Measurements from ENCODE around the gene CTNND1.

The CTNND1 gene

DNA sequence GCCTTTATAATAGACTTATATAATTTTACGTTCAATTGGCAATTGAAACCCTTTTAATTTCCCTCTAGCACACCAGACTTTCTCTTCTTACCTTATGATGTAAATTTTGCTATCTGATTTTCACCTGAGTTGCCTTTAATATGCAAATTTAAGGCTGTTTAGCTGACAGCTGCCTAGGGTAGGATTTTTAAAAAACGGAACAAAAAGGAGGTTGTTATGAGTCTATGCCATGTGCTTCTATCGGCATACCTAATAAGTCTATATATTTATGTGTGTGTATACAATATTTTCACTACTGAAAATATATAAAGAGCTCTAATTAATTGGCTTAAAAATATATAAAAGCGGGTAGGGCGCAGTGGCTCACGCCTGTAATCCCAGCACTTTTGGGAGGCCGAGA lies 32.1 kb upstream of the CTNND1 start:
- TF ChIP-seq, protein P1, sequence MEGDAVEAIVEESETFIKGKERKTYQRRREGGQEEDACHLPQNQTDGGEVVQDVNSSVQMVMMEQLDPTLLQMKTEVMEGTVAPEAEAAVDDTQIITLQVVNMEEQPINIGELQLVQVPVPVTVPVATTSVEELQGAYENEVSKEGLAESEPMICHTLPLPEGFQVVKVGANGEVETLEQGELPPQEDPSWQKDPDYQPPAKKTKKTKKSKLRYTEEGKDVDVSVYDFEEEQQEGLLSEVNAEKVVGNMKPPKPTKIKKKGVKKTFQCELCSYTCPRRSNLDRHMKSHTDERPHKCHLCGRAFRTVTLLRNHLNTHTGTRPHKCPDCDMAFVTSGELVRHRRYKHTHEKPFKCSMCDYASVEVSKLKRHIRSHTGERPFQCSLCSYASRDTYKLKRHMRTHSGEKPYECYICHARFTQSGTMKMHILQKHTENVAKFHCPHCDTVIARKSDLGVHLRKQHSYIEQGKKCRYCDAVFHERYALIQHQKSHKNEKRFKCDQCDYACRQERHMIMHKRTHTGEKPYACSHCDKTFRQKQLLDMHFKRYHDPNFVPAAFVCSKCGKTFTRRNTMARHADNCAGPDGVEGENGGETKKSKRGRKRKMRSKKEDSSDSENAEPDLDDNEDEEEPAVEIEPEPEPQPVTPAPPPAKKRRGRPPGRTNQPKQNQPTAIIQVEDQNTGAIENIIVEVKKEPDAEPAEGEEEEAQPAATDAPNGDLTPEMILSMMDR (IDR thresholded peaks at IDR 0.05; ENCODE audit: control insufficient read depth, extremely low read depth, insufficient read depth), result no peak
- no peak for DNase-seq (ENCODE audit: low read depth)
- H3K4me3 ChIP-seq (ENCODE audit: low read depth, low read length), result no peak overlapping the region

DNA sequence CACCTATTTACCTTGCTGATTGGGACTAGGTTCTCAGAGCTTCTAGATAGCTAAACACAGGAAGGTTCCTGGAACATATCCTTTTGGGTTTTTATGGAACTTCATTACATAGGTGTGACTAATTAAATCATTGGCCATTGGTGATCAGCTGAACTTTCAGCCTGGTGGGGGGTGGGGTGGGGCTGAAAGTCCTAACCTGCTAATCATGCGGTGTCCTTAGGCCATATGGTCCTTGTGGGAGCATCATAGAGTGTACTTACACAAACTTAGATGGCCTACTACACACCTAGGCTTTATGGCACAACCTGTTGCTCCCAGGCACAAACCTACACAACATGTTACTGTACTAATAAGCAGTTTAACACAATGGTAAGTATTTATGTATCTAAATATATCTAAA lies 28.9 kb upstream of the CTNND1 start:
- TF ChIP-seq, protein P1 (IDR thresholded peaks at IDR 0.05; ENCODE audit: control insufficient read depth, extremely low read depth, insufficient read depth), result no peak
- no peak for DNase-seq (ENCODE audit: low read depth)
- H3K4me3 ChIP-seq (ENCODE audit: low read depth, low read length), result no peak overlapping the region

DNA sequence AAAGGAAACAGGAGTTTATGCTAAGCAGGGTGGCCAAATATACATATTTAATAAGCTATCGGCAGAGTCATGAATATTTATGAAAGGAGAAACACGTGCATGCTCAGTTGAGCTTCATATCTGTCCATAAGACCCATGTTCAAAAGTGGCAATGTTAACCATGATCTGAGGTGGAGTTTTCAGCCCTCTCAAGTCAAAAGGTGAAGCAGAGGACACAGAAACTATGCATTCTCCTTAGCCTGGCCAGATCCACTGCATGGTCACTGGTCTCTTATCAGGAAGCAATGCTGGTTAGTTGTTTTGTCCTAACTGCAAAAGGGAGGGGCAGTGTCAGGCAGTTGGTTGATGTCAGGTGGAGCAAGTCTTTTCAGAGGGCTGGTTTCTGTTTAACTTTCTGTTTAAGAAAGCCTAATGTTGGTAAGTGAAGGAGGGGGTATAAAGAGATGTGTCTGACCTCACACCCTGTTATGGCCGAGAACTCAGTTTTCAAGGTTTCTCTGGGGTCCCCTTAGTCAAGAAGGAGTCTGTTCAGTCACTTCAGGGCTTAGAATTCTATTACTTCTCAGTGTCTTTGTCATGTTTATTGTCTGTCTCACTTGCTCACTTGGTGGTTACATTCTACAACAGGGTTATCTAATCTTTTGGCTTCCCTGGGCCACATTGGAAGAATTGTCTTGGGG lies 25.8 kb upstream of the CTNND1 start:
- no peak overlapping the region for H3K4me3 ChIP-seq (ENCODE audit: low read depth, low read length)
- DNase-seq (ENCODE audit: low read depth), result no peak
- TF ChIP-seq, protein P1 (IDR thresholded peaks at IDR 0.05; ENCODE audit: control insufficient read depth, extremely low read depth, insufficient read depth), result no peak

DNA sequence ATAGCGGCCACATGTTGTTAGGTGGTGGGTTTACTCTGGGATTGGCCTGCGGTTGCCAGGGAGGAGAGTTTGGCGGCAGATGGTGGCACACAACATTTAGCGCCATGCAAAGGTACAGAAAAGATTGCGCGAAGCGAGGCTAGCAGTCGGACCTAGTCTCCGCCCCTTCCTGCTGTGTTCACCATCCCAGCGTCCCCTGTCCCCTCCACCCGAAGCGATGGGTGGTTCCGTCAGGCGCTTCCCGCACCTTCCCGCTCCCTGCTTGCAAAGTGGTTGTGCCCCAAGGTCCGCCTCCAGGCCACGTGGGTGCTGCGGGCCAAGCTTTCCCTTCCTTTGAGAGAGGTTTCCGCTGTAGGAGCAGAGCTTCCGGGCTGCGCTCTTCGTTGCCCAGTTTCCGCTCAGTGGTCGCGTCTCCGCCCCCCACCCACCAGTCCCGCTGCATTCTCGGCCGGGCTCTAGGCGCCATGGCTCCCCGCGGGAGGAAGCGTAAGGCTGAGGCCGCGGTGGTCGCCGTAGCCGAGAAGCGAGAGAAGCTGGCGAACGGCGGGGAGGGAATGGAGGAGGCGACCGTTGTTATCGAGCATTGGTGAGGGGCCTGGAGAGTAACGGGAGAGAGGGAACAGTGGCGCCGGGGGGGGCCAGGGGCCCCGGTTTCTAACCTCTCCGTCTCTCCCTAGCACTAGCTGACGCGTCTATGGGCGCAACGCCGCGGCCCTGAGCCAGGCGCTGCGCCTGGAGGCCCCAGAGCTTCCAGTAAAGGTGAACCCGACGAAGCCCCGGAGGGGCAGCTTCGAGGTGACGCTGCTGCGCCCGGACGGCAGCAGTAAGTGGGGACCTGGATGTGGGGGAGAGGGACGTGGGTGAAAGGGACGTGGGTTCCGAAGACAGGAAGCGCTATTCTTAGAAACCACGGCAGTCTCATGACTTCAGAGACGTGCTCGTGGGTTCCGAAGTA lies 20.2 kb upstream of the CTNND1 start, which contains the start of gene SELENOH:
TSS of gene SELENOH (plus strand) at position 360 of the 955 bp plus-strand sequence. CDS start at position 465, 105 bp downstream.
- H3K4me3 ChIP-seq (ENCODE audit: low read depth, low read length), result peak within 1 kb of the TSS; percentile 95
- DNase-seq (ENCODE audit: low read depth), result peak; percentile 96
- TF ChIP-seq, protein P1 (IDR thresholded peaks at IDR 0.05; ENCODE audit: control insufficient read depth, extremely low read depth, insufficient read depth), result no peak

DNA sequence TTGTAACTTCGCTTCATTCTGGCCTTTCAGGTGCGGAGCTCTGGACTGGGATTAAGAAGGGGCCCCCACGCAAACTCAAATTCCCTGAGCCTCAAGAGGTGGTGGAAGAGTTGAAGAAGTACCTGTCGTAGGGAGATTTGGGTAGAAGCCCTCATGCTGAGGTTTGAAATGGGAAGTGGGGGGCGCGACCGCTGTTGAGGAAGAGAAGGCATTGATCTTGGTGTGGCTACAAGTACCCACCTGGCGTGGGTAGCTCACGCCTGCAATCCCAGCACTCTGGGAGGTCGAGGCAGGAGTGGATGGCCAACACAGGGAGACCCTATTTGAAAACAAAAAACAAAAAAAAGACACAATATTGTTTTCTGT lies 19.5 kb upstream of the CTNND1 start:
- no peak for DNase-seq (ENCODE audit: low read depth)
- TF ChIP-seq, protein P1 (IDR thresholded peaks at IDR 0.05; ENCODE audit: control insufficient read depth, extremely low read depth, insufficient read depth), result no peak
- peak overlapping the region; percentile 95 for H3K4me3 ChIP-seq (ENCODE audit: low read depth, low read length)

DNA sequence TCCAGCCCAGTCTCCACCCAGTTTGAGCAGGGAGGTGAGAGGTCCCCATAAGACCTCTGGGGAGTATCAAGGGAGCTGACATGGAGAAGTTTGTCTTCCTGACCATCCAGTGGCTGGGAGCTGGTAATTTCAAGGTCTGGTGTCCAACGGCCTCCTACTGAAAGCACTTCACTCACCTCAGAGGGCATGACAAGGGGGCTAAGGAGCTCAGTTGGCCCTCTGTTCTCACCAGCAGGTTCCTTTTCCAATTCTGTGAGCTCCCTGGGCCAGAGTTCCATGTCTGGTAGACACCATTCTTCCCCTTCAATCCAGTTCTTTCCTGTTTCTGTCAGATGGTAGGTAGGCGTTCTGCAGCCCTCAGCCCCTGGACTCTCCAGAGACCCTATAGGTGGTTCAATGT lies 17.2 kb upstream of the CTNND1 start:
- no peak for DNase-seq (ENCODE audit: low read depth)
- TF ChIP-seq, protein P1 (IDR thresholded peaks at IDR 0.05; ENCODE audit: control insufficient read depth, extremely low read depth, insufficient read depth), result no peak
- no peak overlapping the region for H3K4me3 ChIP-seq (ENCODE audit: low read depth, low read length)

Measured in LNCaP clone FGC (cell line).